ENCODE measurements around the gene ALDOB. TPM values are rescaled to one million over a fixed set of nuclear protein-coding genes. Genes with fewer than 3 reads are reported as not detected.

The ALDOB gene
- total RNA-seq, 1 donor = not detected

DNA sequence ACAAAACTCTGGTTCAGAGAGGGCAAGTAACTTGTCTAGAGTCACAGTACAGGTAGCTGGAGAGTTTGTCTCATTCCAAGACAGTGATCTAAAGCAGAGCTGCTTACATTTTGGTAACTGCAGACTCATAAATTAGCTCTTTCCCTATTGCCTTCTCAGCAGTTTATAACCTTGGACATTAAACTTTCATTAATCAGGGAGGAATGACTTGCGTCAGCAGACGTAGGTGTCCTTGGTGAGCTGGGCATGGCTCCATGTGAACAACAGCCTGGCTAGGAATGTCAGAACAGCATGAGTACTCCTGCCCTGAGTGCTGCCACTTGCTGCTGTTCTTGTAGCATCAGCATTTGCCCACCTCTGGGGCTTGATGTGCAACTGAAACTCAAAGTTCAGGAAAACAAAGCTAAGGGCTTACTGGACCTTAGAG is 2.2 kb upstream of the ALDOB start:
- TF ChIP-seq, protein P1, sequence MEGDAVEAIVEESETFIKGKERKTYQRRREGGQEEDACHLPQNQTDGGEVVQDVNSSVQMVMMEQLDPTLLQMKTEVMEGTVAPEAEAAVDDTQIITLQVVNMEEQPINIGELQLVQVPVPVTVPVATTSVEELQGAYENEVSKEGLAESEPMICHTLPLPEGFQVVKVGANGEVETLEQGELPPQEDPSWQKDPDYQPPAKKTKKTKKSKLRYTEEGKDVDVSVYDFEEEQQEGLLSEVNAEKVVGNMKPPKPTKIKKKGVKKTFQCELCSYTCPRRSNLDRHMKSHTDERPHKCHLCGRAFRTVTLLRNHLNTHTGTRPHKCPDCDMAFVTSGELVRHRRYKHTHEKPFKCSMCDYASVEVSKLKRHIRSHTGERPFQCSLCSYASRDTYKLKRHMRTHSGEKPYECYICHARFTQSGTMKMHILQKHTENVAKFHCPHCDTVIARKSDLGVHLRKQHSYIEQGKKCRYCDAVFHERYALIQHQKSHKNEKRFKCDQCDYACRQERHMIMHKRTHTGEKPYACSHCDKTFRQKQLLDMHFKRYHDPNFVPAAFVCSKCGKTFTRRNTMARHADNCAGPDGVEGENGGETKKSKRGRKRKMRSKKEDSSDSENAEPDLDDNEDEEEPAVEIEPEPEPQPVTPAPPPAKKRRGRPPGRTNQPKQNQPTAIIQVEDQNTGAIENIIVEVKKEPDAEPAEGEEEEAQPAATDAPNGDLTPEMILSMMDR (IDR thresholded peaks at IDR 0.05; ENCODE audit: extremely low read depth, low read depth, low read length) = no peak
- no peak for DNase-seq (ENCODE audit: insufficient read length, low spot score, missing footprints)
- Histone ChIP-seq H3K27me3 (ENCODE audit: insufficient read depth, low read length) (no peaks in the 10 kb centered on the region), H2AFZ (ENCODE audit: low read length) (no peak overlapping the region), H3K4me3 (ENCODE audit: insufficient read depth, low read length) (no peak overlapping the region), H3K27ac (ENCODE audit: low read depth, low read length) (no peak overlapping the region), H3K4me1 (ENCODE audit: insufficient read depth, low read length) (no peaks in the 10 kb centered on the region), H3K9me3 (ENCODE audit: low read depth, low read length) (no peaks in the 10 kb centered on the region), H3K79me2 (ENCODE audit: insufficient read depth, low read length) (no peaks in the 10 kb centered on the region), H3K36me3 (ENCODE audit: insufficient read depth, low read length) (no peaks in the 10 kb centered on the region), H4K20me1 (ENCODE audit: insufficient read depth, low read length) (no peaks in the 10 kb centered on the region), H3K4me2 (ENCODE audit: insufficient read depth, low read length) (no peak overlapping the region)

GRCh38 chr9:101434998-101435397 is 576 bp downstream of the ALDOB start:
- Histone ChIP-seq H4K20me1 (ENCODE audit: insufficient read depth, low read length) (no peaks in the 10 kb centered on the region), H3K27me3 (ENCODE audit: insufficient read depth, low read length) (no peaks in the 10 kb centered on the region), H2AFZ (ENCODE audit: low read length) (no peak overlapping the region), H3K36me3 (ENCODE audit: insufficient read depth, low read length) (no peaks in the 10 kb centered on the region), H3K79me2 (ENCODE audit: insufficient read depth, low read length) (no peaks in the 10 kb centered on the region), H3K4me3 (ENCODE audit: insufficient read depth, low read length) (no peak overlapping the region), H3K9me3 (ENCODE audit: low read depth, low read length) (no peaks in the 10 kb centered on the region), H3K4me2 (ENCODE audit: insufficient read depth, low read length) (no peak overlapping the region), H3K27ac (ENCODE audit: low read depth, low read length) (no peak overlapping the region), H3K4me1 (ENCODE audit: insufficient read depth, low read length) (no peaks in the 10 kb centered on the region)
- no peak for DNase-seq (ENCODE audit: insufficient read length, low spot score, missing footprints)
- TF ChIP-seq, protein P1 (IDR thresholded peaks at IDR 0.05; ENCODE audit: extremely low read depth, low read depth, low read length) = no peak

DNA sequence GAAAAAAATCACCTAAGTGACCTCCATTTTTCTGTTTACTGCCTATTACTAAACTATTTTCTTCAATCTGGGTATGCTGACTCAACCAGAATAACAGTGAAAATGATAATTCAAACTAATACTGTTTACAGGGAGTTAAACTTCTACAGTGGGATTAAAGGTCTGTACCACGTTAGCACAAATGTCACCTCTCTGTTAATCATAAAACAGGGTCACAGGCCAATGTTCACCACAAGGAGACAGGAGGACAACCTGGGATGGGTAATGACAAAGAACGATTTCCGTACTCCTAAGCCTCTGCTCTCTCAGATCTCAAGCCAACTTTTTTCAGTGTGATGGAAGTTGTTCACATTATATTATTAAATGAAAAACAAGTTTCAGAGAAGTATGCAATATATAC is 2.3 kb downstream of the ALDOB start:
- Histone ChIP-seq H3K79me2 (ENCODE audit: insufficient read depth, low read length) (no peaks in the 10 kb centered on the region), H3K4me3 (ENCODE audit: insufficient read depth, low read length) (no peak overlapping the region), H3K36me3 (ENCODE audit: insufficient read depth, low read length) (no peaks in the 10 kb centered on the region), H3K4me2 (ENCODE audit: insufficient read depth, low read length) (no peak overlapping the region), H3K27ac (ENCODE audit: low read depth, low read length) (no peak overlapping the region), H4K20me1 (ENCODE audit: insufficient read depth, low read length) (no peaks in the 10 kb centered on the region), H3K4me1 (ENCODE audit: insufficient read depth, low read length) (no peaks in the 10 kb centered on the region), H3K9me3 (ENCODE audit: low read depth, low read length) (no peaks in the 10 kb centered on the region), H3K27me3 (ENCODE audit: insufficient read depth, low read length) (no peaks in the 10 kb centered on the region), H2AFZ (ENCODE audit: low read length) (no peak overlapping the region)
- TF ChIP-seq, protein P1 (IDR thresholded peaks at IDR 0.05; ENCODE audit: extremely low read depth, low read depth, low read length) = no peak
- DNase-seq (ENCODE audit: insufficient read length, low spot score, missing footprints) = no peak

- TF ChIP-seq, protein P1 (IDR thresholded peaks at IDR 0.05; ENCODE audit: extremely low read depth, low read depth, low read length) = no peak
- H3K4me3 ChIP-seq (ENCODE audit: insufficient read depth, low read length) = no peak overlapping the region
- DNase-seq (ENCODE audit: insufficient read length, low spot score, missing footprints) = no peak
- no peaks in the 10 kb centered on the region for H3K27me3 ChIP-seq (ENCODE audit: insufficient read depth, low read length)
- H3K9me3 ChIP-seq (ENCODE audit: low read depth, low read length) = no peaks in the 10 kb centered on the region
- no peaks in the 10 kb centered on the region for H4K20me1 ChIP-seq (ENCODE audit: insufficient read depth, low read length)
- H2AFZ ChIP-seq (ENCODE audit: low read length) = no peak overlapping the region
- no peaks in the 10 kb centered on the region for H3K36me3 ChIP-seq (ENCODE audit: insufficient read depth, low read length)
- no peaks in the 10 kb centered on the region for H3K4me1 ChIP-seq (ENCODE audit: insufficient read depth, low read length)
- no peak overlapping the region for H3K4me2 ChIP-seq (ENCODE audit: insufficient read depth, low read length)
- no peaks in the 10 kb centered on the region for H3K79me2 ChIP-seq (ENCODE audit: insufficient read depth, low read length)
- H3K27ac ChIP-seq (ENCODE audit: low read depth, low read length) = no peak overlapping the region
Observed at GRCh38 chr9:101432740-101433139, 2.8 kb downstream of the ALDOB start.

All from osteoblast (primary cell).